ENCODE data around the gene RANBP3L.
"Not testable (repeated sequence)": the region's sequence is repeated elsewhere in the genome, so short reads cannot be mapped to it uniquely, and the experiment has no call there.

RANBP3L gene

GRCh38 chr5:36206913-36207312 lies 94.8 kb downstream of the RANBP3L start:
- DNase-seq (ENCODE audit: low spot score) = no peak

DNA sequence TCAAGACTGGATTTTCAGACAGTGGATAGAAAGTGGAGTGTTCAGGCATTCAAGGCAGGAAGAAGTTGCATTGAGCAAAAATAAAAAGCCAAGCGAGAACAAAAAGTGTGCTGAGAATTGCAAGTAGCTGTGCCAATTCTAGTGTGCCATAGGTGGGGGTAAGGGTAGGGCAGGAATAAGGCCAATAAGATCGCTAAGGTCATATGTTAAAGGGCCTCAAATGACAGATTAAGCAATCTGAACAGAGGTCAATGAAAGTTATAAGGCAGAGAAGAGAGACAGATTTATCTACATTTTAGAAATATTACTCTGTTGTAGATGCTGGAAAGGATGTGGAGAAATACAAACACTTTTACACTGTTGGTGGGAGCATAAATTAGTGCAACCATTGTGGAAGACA lies 96.4 kb downstream of the RANBP3L start:
- DNase-seq (ENCODE audit: low spot score) = no peak

DNA sequence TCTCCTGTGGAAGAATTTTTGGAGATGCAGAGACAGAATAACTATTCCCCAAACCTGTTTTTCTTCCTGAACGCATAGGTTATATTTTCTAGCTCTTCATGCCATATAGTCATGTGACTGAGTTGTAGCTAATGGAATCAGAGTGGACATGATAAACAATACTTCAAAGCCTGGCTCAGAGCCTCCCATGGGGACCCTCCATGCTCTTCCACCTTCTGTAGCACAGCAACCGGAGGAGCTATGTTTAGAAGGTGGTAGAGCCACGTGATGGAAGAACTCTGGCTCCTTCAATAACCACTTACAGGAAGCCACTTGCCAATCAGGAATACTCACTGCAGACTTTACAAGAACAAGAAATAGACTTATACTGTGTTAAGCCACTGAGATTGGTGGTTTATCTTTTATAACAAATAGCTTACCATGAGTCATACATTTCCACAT lies 99.2 kb downstream of the RANBP3L start:
- DNase-seq (ENCODE audit: low spot score) = peak; percentile 18

GRCh38 chr5:36200513-36200912 lies 101.2 kb downstream of the RANBP3L start:
- DNase-seq (ENCODE audit: low spot score) = no peak

DNA sequence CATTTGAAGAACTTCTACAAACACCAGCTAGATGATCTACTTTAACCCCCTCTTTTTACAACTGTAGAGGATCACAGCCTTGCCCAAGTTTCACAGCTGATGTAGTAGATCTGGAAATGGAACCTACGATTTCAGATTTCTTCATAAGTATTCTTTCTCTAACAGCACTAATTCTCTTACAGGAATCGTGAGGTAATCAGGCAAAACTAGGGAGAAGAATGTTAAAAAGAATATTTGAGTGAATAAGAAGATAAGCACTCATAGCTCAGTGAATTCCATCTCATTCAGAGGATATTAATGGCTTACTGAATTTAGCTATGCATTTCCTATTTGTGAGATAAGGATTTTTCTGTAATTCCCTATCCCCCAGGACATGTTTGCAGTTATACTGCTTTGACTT lies 102.1 kb downstream of the RANBP3L start:
- no peak for DNase-seq (ENCODE audit: low spot score)

- DNase-seq (ENCODE audit: low spot score) = not testable (repeated sequence)
Observed at GRCh38 chr5:36198783-36199182, 102.9 kb downstream of the RANBP3L start.

Measured in AG08395 (cell line).